ENCODE results near the gene PGLYRP2.
"Not testable (repeated sequence)": the region's sequence is repeated elsewhere in the genome, so short reads cannot be mapped to it uniquely, and the experiment has no call there.

The PGLYRP2 gene

GRCh38 chr19:15479391-15480345 is at the start of gene PGLYRP2:
PGLYRP2 (minus strand) TSS chr19:15479501; CDS start chr19:15479371, 130 bp downstream.
- DNase-seq (ENCODE audit: low read depth) = no peak

- no peak for DNase-seq (ENCODE audit: low read depth)
These were observed 48.4 kb upstream of the PGLYRP2 start for GRCh38 chr19:15527705-15528104.

- DNase-seq (ENCODE audit: low read depth) = no peak
These were observed 47.1 kb upstream of the PGLYRP2 start for GRCh38 chr19:15526408-15526807.

GRCh38 chr19:15525291-15525690 is 46.0 kb upstream of the PGLYRP2 start:
- no peak for DNase-seq (ENCODE audit: low read depth)

- no peak for DNase-seq (ENCODE audit: low read depth)
These were observed 45.5 kb upstream of the PGLYRP2 start for GRCh38 chr19:15524781-15525180.

- no peak for DNase-seq (ENCODE audit: low read depth)
These were observed 40.2 kb upstream of the PGLYRP2 start for GRCh38 chr19:15519433-15519976.

GRCh38 chr19:15517778-15518177 is 38.5 kb upstream of the PGLYRP2 start:
- no peak for DNase-seq (ENCODE audit: low read depth)

GRCh38 chr19:15516363-15516762 is 37.1 kb upstream of the PGLYRP2 start:
- DNase-seq (ENCODE audit: low read depth) = no peak

- not testable (repeated sequence) for DNase-seq (ENCODE audit: low read depth)
These were observed 35.9 kb upstream of the PGLYRP2 start for GRCh38 chr19:15515227-15515625.

GRCh38 chr19:15511671-15512424 is 32.5 kb upstream of the PGLYRP2 start:
- no peak for DNase-seq (ENCODE audit: low read depth)

- DNase-seq (ENCODE audit: low read depth) = no peak
These were observed 28.9 kb upstream of the PGLYRP2 start, which contains the start of gene CYP4F22 for GRCh38 chr19:15508035-15508710. CYP4F22 (plus strand) TSS chr19:15508525; CDS start chr19:15525337, 16,812 bp downstream.

GRCh38 chr19:15507068-15508034 is 28.1 kb upstream of the PGLYRP2 start:
- no peak for DNase-seq (ENCODE audit: low read depth)

GRCh38 chr19:15506074-15506571 is 26.8 kb upstream of the PGLYRP2 start:
- DNase-seq (ENCODE audit: low read depth) = no peak

GRCh38 chr19:15502264-15502663 is 23.0 kb upstream of the PGLYRP2 start:
- no peak for DNase-seq (ENCODE audit: low read depth)

- DNase-seq (ENCODE audit: low read depth) = no peak
These were observed 22.3 kb upstream of the PGLYRP2 start for GRCh38 chr19:15501596-15501995.

- DNase-seq (ENCODE audit: low read depth) = no peak
These were observed 19.6 kb upstream of the PGLYRP2 start for GRCh38 chr19:15498910-15499309.

- DNase-seq (ENCODE audit: low read depth) = no peak
These were observed 19.0 kb upstream of the PGLYRP2 start for GRCh38 chr19:15498156-15498858.

- DNase-seq (ENCODE audit: low read depth) = no peak
These were observed 15.8 kb upstream of the PGLYRP2 start for GRCh38 chr19:15495151-15495550.

- peak; percentile 11 for DNase-seq (ENCODE audit: low read depth)
These were observed 9.4 kb upstream of the PGLYRP2 start for GRCh38 chr19:15488489-15489226.
